Kidney capillary endothelial cell (primary cell): Measurements from ENCODE around the gene GDPD5.

ENCODE experiments used
- DNase-seq: peaks from one replicate; pipeline ENCODE4 v3.0.0-alpha.2; 2018; ENCODE audit warnings: low spot score

The GDPD5 gene

GRCh38 chr11:75558939-75559843 lies 33.5 kb upstream of the GDPD5 start:
- DNase-seq = no peak

DNA sequence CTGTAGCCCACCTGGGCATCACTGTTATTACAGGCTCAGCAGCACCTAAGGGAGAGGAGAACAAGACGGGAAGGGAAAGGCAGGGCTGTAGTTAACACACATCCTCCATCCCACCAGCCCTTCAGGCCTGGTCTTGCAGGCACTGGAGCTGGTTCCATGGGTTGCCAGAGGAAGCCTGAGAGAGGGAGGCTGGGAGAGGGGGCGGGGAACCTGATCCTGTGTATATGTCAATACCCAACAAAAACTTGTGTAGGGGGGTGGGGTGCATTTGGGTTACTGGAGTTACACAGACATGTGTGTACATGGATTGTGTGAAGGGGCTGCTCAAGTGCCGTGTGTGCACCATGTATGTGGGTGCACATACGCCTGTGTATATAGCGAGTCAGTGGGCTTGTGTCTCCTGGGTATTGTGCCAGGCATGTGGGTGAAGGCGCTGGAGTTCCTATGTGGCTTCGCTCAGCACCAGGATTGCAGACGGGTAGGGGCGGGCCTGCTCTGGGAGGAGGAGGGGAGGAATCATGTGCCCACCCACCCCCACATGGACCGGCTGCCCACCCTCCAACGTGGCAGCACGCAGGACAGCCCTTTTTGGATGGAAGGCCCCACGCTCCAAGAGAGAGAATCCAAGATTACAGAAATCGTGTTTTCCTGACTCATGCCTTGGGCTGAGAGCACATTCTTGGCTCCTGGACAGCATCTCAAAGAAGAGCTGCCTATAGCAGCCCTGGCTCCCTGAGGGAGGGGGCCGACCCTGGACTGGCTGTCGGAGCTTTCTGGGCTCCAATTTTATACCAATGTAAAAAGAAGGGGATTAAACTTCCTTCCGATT lies 32.1 kb upstream of the GDPD5 start:
- DNase-seq = no peak

GRCh38 chr11:75556275-75556674 lies 30.5 kb upstream of the GDPD5 start:
- DNase-seq = no peak

DNA sequence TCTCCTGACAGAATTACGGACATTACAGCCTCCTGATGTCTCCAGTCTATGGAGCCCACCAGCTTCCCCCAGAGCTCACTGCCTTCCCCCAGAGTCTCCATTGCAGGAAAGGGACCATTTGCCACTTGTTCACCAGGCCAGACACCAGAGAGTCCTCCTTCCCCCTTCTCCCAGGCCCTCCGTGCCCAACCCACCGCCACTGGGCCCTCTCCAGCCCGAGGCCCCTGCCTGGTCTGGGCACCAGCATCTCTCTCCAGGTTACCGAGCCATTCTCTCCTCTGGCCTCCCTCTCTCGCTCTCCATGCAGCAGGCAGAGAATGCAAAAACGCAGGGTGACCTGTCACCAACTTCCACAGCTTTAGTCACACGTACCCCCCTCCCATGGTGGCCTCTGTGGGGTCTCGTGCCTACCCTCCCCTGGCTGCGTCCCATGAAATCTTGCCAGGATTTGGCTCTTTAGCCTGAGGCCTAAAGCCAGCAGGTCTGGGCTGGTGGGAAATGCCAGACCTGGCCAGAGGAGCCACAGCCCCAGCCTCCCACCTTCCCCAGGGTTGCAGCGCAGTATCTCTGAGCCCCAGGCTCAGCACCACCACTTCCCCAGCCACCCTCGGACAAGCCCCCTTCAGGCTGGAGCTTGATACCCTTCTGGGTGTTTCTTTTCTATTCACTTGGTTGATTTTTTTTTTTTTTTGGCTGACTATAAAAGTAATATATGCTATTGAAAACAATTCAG lies 29.5 kb upstream of the GDPD5 start:
- no peak for DNase-seq

- DNase-seq = peak; percentile 89
These were observed 28.7 kb upstream of the GDPD5 start for GRCh38 chr11:75554258-75555022.

DNA sequence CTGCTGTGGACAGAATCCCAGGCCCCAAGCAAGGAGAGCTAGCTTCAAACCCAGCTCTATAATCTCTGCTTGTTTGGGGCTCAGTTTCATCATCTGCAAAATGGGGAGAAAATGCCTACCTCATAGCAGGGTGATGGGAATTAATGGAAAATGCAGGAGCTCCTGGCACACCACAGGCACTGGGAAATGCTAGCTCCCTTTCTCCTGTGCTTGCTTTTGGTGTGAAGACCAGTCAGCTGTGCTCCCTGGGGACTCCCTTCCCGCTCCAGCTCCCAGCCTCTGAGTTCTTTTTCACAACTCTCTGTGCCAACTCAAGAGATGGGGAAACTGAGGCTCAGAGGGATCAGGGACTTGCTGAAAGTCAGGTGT lies 28.1 kb upstream of the GDPD5 start:
- no peak for DNase-seq

GRCh38 chr11:75553182-75553581 lies 27.4 kb upstream of the GDPD5 start:
- no peak for DNase-seq

- DNase-seq = no peak
These were observed 23.7 kb upstream of the GDPD5 start for GRCh38 chr11:75549370-75549958.

DNA sequence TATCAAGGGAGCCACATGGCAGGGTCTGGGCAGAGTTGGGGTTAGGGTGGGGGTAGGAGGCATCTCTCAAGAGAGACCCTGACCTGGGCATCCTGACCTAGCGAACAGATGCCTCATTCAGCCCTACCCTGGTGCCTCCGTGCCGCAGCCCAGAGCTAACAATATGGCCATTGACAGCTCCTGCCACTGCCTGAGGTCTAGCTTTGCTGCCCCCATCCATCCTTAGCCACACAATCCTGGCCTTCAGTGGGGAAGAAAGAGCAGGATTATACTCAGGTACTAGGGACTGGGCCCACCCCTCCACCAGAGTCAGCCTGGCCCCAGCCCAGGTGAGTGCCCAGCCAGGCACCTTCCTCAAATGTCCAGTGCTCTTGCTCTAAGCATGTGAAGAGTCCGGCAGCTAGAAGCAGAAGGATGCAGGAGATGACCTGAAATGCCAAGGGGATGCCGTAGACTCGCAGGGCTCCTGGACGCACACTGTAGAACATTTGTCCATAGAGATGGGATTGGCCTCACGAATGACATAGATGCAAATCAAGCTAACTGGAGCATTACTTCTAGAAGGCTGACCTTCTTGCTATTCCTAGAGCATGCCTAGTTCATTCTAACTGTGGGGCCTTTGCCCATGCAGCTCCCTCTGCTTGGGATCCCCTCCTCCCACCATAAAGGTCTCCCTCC lies 23.0 kb upstream of the GDPD5 start:
- DNase-seq = no peak

DNA sequence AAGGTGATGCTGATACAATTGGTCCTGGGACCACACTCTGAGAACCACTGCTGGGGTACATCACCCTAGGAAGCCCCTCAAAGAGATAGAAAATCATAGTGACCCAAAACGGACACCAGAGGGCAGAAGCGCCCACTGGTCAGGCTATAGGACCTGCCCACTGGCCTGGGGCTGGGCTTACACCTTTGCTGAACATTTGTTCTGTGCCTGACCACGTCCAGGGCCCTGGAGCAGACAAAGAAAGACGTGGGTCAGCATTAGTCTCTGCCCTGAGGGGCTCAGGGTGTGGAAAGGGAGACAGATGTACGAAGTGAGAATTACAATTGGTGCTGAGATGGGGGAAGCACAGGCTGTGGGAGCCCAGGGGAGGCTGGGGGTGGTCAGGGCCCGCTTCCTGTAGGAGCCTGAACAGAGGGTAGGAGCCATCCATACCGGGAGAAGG lies 21.9 kb upstream of the GDPD5 start:
- DNase-seq = no peak

DNA sequence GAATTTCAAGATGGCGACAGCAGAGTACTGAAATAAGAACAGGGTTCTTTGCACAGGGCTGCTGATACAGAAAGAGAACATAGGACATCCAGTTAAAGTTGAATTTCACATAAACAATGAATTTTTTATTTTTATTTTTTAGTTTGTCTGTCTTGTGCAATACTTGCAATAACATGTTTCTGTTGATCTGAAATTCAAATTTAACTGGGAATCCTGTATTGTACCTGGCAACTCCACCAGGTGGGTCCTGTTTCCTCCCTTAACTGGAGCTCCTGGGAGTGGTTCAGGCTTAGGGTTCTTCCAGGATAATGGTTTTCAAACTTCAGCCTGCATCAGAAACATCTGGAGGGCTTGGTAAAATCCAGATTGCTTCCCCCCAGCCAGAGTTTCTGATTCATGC lies 21.4 kb upstream of the GDPD5 start:
- DNase-seq = no peak

DNA sequence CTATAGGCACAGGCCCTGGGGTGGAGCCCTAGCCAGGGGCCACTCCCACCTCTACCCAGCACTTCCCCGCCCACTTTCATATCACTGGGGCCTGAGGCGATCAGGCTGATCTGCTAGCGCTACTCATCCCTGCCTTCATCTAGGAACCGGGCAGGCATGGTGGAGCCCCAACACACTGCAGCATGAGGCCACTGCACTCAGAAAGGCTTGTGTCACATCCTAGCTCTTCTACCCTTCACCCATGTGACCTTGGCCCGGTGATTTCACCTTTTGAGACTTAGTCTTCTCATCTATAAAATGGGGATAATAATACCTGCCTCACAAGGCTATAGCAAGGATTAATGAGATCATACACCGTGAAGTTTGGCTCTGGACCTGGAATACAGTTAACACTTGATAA lies 18.1 kb upstream of the GDPD5 start:
- DNase-seq = no peak

GRCh38 chr11:75542088-75542438 lies 16.3 kb upstream of the GDPD5 start:
- DNase-seq = no peak

DNA sequence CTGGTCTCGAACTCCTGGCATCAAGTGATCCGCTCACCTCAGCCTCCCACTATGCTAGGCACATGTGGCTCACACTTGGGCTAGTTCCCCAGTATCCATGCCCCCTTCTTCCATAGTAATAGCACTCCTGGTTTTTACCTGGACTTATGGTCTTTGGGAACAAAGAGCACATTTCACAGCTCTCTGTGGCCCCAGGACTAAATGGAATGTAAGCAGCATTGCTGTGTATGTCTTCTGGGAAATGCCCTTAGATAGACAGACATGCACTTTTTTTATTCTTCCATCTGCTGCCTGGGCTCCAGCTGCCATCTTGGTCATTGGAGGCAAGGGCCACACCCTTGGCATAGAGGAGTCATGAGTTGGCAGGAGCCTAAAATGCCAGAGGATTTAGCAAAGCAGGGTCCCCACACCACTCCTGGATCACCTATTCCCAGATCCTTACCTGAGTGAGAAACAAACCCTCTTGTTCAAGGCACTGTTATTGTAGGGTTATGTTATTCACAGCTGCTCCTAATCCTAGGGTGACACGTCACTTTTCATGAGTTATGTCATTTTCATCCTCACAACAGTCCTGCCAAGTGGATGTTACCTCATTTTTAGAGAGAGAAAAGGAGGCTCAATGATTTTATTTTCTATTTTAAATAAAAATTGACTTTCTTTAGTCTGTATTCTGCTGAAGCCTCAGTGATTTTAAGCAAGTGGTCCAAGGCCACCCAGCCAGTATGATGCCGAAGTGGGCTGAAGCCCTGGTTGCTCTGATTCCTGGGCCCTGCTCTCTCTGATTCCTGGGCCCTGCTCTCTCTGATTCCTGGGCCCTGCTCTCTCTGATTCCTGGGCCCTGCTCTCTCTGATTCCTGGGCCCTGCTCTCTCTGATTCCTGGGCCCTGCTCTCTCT lies 15.7 kb upstream of the GDPD5 start:
- DNase-seq = no peak

GRCh38 chr11:75539459-75540334 lies 14.0 kb upstream of the GDPD5 start:
- DNase-seq = no peak

DNA sequence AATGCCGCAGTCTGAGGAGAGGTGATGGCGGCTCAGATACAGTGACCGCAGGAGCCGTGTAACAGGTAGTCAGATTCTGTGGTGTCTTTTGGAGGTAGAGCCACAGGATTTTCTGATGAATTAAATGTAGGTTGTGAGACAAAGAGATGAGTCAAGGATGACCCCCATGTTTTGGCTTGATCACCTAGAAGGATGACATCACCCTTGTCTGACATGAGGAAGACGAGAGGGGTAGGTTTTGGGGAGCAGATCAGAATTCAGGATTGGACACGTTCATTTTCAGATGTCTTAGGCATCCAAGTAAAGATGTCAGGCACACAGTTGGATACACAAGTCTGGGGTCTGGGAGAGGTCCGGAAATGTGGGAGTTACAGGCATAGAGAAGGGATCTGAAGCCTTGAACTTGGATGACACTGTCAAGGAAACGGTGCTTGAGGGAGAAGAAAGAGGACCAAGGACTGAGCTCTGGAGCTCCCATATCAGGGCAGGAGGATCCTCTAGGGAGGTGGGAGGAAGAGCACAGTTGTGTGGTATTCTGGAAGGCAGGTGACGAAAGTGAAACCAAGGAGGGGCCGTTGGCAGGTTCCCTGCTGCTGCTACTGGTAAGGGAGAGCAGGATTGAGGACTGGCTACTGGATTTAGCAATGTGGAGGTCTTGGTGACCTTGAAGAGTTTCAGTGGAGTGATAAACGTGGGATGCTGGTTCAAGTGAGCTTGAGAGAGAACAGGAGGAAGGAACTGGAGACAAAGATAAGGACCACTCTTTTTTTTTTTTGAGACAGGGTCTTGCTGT lies 12.6 kb upstream of the GDPD5 start:
- DNase-seq = no peak

DNA sequence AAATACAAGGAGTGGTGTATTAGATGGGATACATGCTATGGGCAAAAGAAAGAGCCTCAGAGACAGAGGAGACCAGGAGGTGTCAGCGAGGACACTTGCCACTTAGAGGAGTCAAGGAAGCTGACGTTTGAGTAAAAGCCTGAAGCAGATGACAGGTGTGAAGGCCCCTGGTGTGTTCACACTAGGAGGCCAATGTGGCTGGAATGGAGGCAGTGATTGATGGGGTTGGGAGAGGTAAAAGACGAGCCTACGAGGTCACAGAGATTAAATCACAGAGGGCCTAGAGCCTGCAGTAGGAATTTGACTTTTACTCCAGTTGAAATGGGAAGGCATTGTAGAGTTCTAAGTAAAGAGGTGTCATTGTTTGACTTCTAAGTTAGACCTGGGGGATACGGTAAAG lies 12.0 kb upstream of the GDPD5 start:
- DNase-seq = no peak
